ENCODE results near the gene HERC2. TPM values are rescaled to one million over a fixed set of nuclear protein-coding genes. Genes with fewer than 3 reads are reported as not detected.
A peak's percentile ranks its signal among the peaks of the same experiment; 100 is the strongest.
"Not testable (repeated sequence)": the region's sequence is repeated elsewhere in the genome, so short reads cannot be mapped to it uniquely, and the experiment has no call there.

Gene HERC2
- total RNA-seq, 1 experiment from 2014 or later, result 69.2 TPM

DNA sequence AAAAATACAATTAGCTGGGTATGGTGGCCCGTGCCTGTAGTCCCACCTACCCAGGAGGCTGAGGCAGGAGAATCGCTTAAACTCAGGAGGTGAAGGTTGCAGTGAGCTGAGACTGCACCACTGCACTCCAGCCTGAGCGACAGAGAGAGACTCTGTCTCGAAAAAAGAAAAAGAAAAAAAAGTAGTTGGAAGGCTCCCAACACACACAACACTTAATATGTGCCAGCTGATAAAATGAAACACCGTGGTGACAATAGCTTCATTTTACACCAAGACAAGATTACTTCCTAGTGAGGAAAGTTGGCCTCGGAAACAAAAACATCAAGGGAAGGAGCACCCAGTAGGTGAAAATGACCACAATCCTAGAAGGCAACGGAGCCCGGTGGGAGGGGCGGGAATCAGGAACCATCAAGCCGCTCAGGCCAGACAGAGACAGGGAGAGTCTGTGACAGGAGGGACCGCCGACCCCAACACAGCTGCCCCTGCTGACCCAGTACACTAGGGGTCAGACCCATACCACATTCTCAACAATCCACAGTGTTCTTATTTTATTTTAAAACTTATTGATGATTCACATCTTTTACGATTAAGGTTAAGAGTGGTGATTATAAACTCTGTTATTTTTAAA is 168.4 kb downstream of the HERC2 start:
- H4K8ac ChIP-seq (replicated peaks; ENCODE audit: insufficient read length, low read depth, low read length), result no peak overlapping the region
- peaks cover 7% of the 10 kb centered on the region for H3K79me1 ChIP-seq (ENCODE audit: insufficient read depth, low read depth, low read length, poor library complexity, severe bottlenecking)
- no peak overlapping the region for H3K18ac ChIP-seq (ENCODE audit: insufficient read length, low read depth, low read length)
- no peak overlapping the region for H2AK5ac ChIP-seq (ENCODE audit: insufficient read length, low read length)
- Mint-ChIP-seq H3K4me1 (no peaks in the 10 kb centered on the region), H3K4me3 (no peak overlapping the region), H3K27ac (peak overlapping the region in 1 of 3 experiments; percentile 53; a peak in 2 of 7 replicates), H3K9me3 (peaks cover 4 to 15% of the 10 kb centered on the region in 2 experiments; a peak in 4 of 5 replicates), H3K36me3 (ENCODE audit: insufficient read depth in 1 of 3, low read depth in 3 of 3) (peaks cover 51 to 53% (median 52%) of the 10 kb centered on the region in 3 experiments), H3K27me3 (ENCODE audit: low read depth) (no peaks in the 10 kb centered on the region; the same call in 1 of the 2 replicates)
- no peak overlapping the region for H3K14ac ChIP-seq (ENCODE audit: insufficient read depth, low read length)
- no peak overlapping the region for H3K4ac ChIP-seq (ENCODE audit: low read depth, low read length)
- no peak overlapping the region for H3T11ph ChIP-seq (ENCODE audit: low read length)
- no peaks in the 10 kb centered on the region for H3K9me3 ChIP-seq (ENCODE audit: control insufficient read depth, low read depth, low read length)
- H2AFZ ChIP-seq (ENCODE audit: low read length), result no peak overlapping the region
- H3K9ac ChIP-seq (ENCODE audit: extremely low read depth, insufficient read length, low read length), result no peak overlapping the region
- H2BK15ac ChIP-seq (ENCODE audit: low read depth, low read length), result no peak overlapping the region
- 0 out of 2 replicates have a peak, but pooled peaks cover 5% of the 10 kb centered on the region for H3K79me2 ChIP-seq (ENCODE audit: insufficient read depth, low read length)
- no peak overlapping the region for H2BK12ac ChIP-seq (ENCODE audit: insufficient read length, low read depth, low read length)
- no CpG with 5 or more reads among the region's 13 CpGs for WGBS (ENCODE audit: extremely low coverage, insufficient read length, low lambda C conversion rate)
- H3K23me2 ChIP-seq (ENCODE audit: insufficient read length, low read depth, low read length, poor library complexity, severe bottlenecking), result no peaks in the 10 kb centered on the region
- no peak overlapping the region for H3K23ac ChIP-seq (ENCODE audit: insufficient read length, low read depth, low read length)
- no peaks in the 10 kb centered on the region for H3K4me1 ChIP-seq (ENCODE audit: insufficient read depth, low read length)
- no peak overlapping the region for H4K5ac ChIP-seq (ENCODE audit: insufficient read length, low read depth, low read length)
- H2BK120ac ChIP-seq (ENCODE audit: low read depth, low read length, poor library complexity, severe bottlenecking), result no peak overlapping the region
- DNase-seq, result no peak
- H3K4me2 ChIP-seq (ENCODE audit: insufficient read depth, insufficient read length, low read length), result no peak overlapping the region
- TF ChIP-seq, protein P1, sequence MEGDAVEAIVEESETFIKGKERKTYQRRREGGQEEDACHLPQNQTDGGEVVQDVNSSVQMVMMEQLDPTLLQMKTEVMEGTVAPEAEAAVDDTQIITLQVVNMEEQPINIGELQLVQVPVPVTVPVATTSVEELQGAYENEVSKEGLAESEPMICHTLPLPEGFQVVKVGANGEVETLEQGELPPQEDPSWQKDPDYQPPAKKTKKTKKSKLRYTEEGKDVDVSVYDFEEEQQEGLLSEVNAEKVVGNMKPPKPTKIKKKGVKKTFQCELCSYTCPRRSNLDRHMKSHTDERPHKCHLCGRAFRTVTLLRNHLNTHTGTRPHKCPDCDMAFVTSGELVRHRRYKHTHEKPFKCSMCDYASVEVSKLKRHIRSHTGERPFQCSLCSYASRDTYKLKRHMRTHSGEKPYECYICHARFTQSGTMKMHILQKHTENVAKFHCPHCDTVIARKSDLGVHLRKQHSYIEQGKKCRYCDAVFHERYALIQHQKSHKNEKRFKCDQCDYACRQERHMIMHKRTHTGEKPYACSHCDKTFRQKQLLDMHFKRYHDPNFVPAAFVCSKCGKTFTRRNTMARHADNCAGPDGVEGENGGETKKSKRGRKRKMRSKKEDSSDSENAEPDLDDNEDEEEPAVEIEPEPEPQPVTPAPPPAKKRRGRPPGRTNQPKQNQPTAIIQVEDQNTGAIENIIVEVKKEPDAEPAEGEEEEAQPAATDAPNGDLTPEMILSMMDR (conservative IDR thresholded peaks at IDR 0.05), result no peak; the same call in 2 of the 3 replicates
- no peak overlapping the region for H2BK5ac ChIP-seq (ENCODE audit: insufficient read length, low read length)
- no peak overlapping the region for H2BK20ac ChIP-seq (ENCODE audit: low read depth, low read length, poor library complexity, severe bottlenecking)
- H3K27ac ChIP-seq (ENCODE audit: insufficient read length, low read depth, low read length), result no peak overlapping the region
- H3K27me3 ChIP-seq (ENCODE audit: insufficient read depth, low read length), result no peaks in the 10 kb centered on the region
- H4K91ac ChIP-seq (ENCODE audit: insufficient read length, low read depth, low read length), result no peak overlapping the region
- H4K20me1 ChIP-seq (ENCODE audit: control insufficient read depth, insufficient read depth, insufficient read length), result no peaks in the 10 kb centered on the region
- no peak overlapping the region for H3K56ac ChIP-seq (ENCODE audit: insufficient read length, low read depth, low read length)

DNA sequence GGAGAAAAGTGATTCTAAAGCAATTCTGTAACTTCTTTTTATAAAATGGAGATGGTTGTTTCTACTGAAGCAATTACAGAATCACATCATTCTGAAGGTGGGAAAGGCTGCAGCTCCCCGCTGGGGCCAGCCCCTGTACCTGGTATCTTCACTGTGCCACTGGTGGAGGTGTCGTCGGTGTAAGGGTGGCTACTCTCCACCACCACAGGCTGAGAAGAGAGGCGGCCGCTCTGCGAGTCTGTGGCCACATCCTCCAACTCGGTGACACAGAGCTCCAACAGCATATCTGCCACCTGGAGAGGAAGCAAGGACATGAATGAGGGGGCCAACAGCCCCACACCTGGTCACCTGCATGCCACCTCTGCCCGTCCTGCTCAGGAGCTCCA is 169.4 kb downstream of the HERC2 start:
- not testable (repeated sequence) for H3K4me2 ChIP-seq (ENCODE audit: insufficient read depth, insufficient read length, low read length); H4K5ac ChIP-seq (ENCODE audit: insufficient read length, low read depth, low read length); H2BK5ac ChIP-seq (ENCODE audit: insufficient read length, low read length); H3K4me1 ChIP-seq (ENCODE audit: insufficient read depth, low read length); H3T11ph ChIP-seq (ENCODE audit: low read length); H3K9ac ChIP-seq (ENCODE audit: extremely low read depth, insufficient read length, low read length); H3K18ac ChIP-seq (ENCODE audit: insufficient read length, low read depth, low read length); H3K9me3 Mint-ChIP-seq; H3K27me3 ChIP-seq (ENCODE audit: insufficient read depth, low read length); H3K27me3 Mint-ChIP-seq (ENCODE audit: low read depth); H2BK12ac ChIP-seq (ENCODE audit: insufficient read length, low read depth, low read length); H3K79me1 ChIP-seq (ENCODE audit: insufficient read depth, low read depth, low read length, poor library complexity, severe bottlenecking); H3K9me3 ChIP-seq (ENCODE audit: control insufficient read depth, low read depth, low read length); H4K20me1 ChIP-seq (ENCODE audit: control insufficient read depth, insufficient read depth, insufficient read length); H4K91ac ChIP-seq (ENCODE audit: insufficient read length, low read depth, low read length); H3K23ac ChIP-seq (ENCODE audit: insufficient read length, low read depth, low read length); H2AK5ac ChIP-seq (ENCODE audit: insufficient read length, low read length); H2AFZ ChIP-seq (ENCODE audit: low read length); H2BK20ac ChIP-seq (ENCODE audit: low read depth, low read length, poor library complexity, severe bottlenecking); H2BK120ac ChIP-seq (ENCODE audit: low read depth, low read length, poor library complexity, severe bottlenecking); H3K23me2 ChIP-seq (ENCODE audit: insufficient read length, low read depth, low read length, poor library complexity, severe bottlenecking); H4K8ac ChIP-seq (replicated peaks; ENCODE audit: insufficient read length, low read depth, low read length); H3K79me2 ChIP-seq (ENCODE audit: insufficient read depth, low read length); H3K27ac ChIP-seq (ENCODE audit: insufficient read length, low read depth, low read length); H3K4me3 Mint-ChIP-seq; H2BK15ac ChIP-seq (ENCODE audit: low read depth, low read length); H3K4ac ChIP-seq (ENCODE audit: low read depth, low read length); DNase-seq; H3K56ac ChIP-seq (ENCODE audit: insufficient read length, low read depth, low read length); H3K4me1 Mint-ChIP-seq; H3K27ac Mint-ChIP-seq; H3K14ac ChIP-seq (ENCODE audit: insufficient read depth, low read length)
- H3K36me3 Mint-ChIP-seq (ENCODE audit: insufficient read depth in 1 of 3, low read depth in 3 of 3), result peaks cover 45 to 47% (median 45%) of the 10 kb centered on the region in 3 experiments
- no CpG with 5 or more reads among the region's 8 CpGs for WGBS (ENCODE audit: extremely low coverage, insufficient read length, low lambda C conversion rate)

Data from H9 (cell line).